Panc1 (cell line): ENCODE data around the gene F13A1. TPM values are rescaled to one million over a fixed set of nuclear protein-coding genes. Genes with fewer than 3 reads are reported as not detected.

ENCODE experiments used
- ATAC-seq: fragments of 200-7000 bp; cut with Tn5 transposase; 2 replicates; pipeline ENCODE4 v1.9.1; 2020; ENCODE audit warnings: mild to moderate bottlenecking, moderate library complexity
- BruUV-seq: library from RNA; stranded (reverse); fragments of 400-500 nt; replicated peaks from 2 replicates; lab custom pipeline; 2021; lab: Mats Ljungman, UMichigan
- CTCF ChIA-PET: fragments of 300-600 bp; sonication (Branson Sonifier 250); formaldehyde crosslinking; loops from one replicate; lab custom pipeline; 2022; ENCODE audit warnings: antibody characterized with exemption; lab: Charles Lee
- POLR2A ChIA-PET: fragments of 300-600 bp; sonication (Branson Sonifier 250); formaldehyde crosslinking; loops from one replicate; lab custom pipeline; 2022; ENCODE audit warnings: antibody characterized with exemption; lab: Charles Lee
- DNase-seq: peaks from one replicate; pipeline ENCODE4 v3.0.0-alpha.2; 2010; ENCODE audit warnings: low read depth, low spot score
- H3K27ac ChIP-seq: 2 replicates; pipeline ENCODE4 v1.5.1; 2011; ENCODE audit warnings: mild to moderate bottlenecking, low read length, inconsistent platforms
- H3K27me3 ChIP-seq: fragments of 200-500 bp; sonication (Bioruptor generic); 2 replicates; pipeline ENCODE4 v1.6.0; 2014; ENCODE audit warnings: low read length, inconsistent platforms; ENCODE audit not compliant: control insufficient read depth, insufficient read depth
- H3K36me3 ChIP-seq: fragments of 200-500 bp; sonication (Bioruptor generic); 2 replicates; pipeline ENCODE4 v1.5.1; 2014; ENCODE audit warnings: inconsistent platforms, mild to moderate bottlenecking, low read length, moderate library complexity; ENCODE audit not compliant: control insufficient read depth, insufficient read depth
- H3K4me1 ChIP-seq: 2 replicates; pipeline ENCODE4 v1.5.1; 2011; ENCODE audit warnings: inconsistent platforms, mild to moderate bottlenecking, low read length, moderate library complexity; ENCODE audit not compliant: control insufficient read depth, insufficient read depth
- H3K4me3 ChIP-seq, 2 experiments: 2 replicates each; pipeline ENCODE4 v1.5.1; 2011 to 2012; ENCODE audit warnings: low read depth in 2 of 2, low read length in 2 of 2, mild to moderate bottlenecking in 2 of 2, inconsistent platforms in 1 of 2, moderate library complexity in 1 of 2
- H3K9me3 ChIP-seq: fragments of 200-500 bp; sonication (Bioruptor generic); 2 replicates; pipeline ENCODE4 v1.5.1; 2014; ENCODE audit warnings: low read depth, mild to moderate bottlenecking, inconsistent platforms, low read length, moderate library complexity; ENCODE audit not compliant: control insufficient read depth, insufficient read depth
- POLR2AphosphoS5 ChIP-seq: IDR thresholded peaks from 2 replicates; pipeline ENCODE4 v1.6.1; 2012; ENCODE audit warnings: mild to moderate bottlenecking, low read depth, low read length, moderate library complexity
- SIN3A ChIP-seq: IDR thresholded peaks from 2 replicates; pipeline ENCODE4 v1.6.1; 2012; ENCODE audit warnings: low read depth, mild to moderate bottlenecking, low read length, moderate library complexity, borderline replicate concordance; ENCODE audit not compliant: insufficient read depth
- TCF7L2 ChIP-seq: IDR thresholded peaks from 2 replicates; pipeline ENCODE4 v1.6.1; 2011; ENCODE audit warnings: mild to moderate bottlenecking, low read depth, low read length, inconsistent platforms
- in situ Hi-C: cut with HindIII; loops from 2 replicates; pipeline ENCODE4 v1.10.0; 2016; ENCODE audit warnings: low sequenced_read_pairs, low pct_unique_long_range_greater_than_20kb
- intact Hi-C: fragments of 100-400 bp; cut with micrococcal nuclease; formaldehyde crosslinking; loops from one replicate; pipeline ENCODE4 v1.10.0; 2022; ENCODE audit not compliant: unreplicated experiment
- total RNA-seq: library from RNA; stranded (reverse); gene quantifications from one replicate; pipeline ENCODE4 v1.2.1, GENCODE V29; 2021; ENCODE audit not compliant: unreplicated experiment
- TF ChIP-seq, protein P1 (sequence below): fragments of 450-650 bp; IDR thresholded peaks from 2 replicates; pipeline ENCODE4 v1.5.1; 2017; ENCODE audit warnings: mild to moderate bottlenecking
- TF ChIP-seq, protein P2 (sequence below), 2 experiments: IDR thresholded peaks; 2 replicates each; pipeline ENCODE4 v1.6.1; 2011 to 2012; ENCODE audit warnings: low read depth in 2 of 2, control low read depth in 1 of 2, low read length in 1 of 2, mild to moderate bottlenecking in 1 of 2, moderate library complexity in 1 of 2; ENCODE audit not compliant: insufficient read depth in 1 of 2

Gene F13A1
- total RNA-seq, 1 experiment from 2014 or later: 0.26 TPM

DNA sequence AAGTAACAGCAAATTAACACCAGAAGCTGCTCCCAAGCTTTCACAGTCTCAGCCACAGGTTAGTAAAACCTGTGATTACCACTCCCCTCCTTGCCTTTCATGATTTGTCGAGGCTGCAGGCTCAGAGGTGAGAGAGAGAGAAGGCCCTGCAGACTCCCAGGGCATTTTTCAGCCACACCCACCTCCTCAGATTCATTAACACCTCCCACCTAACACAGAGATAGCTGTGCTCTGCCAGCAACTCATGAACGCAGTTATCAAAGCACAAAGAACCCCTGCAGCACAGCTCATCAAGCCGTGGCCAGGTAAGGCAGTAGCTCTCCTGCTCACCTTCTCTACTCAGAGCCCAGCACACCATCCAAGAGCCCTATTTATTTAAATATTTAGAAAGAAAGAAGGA is 27.1 kb downstream of the F13A1 start:
- ChIA-PET CTCF (no interaction called here), POLR2A (no interaction called here)
- H3K27ac ChIP-seq: no peak overlapping the region
- H3K36me3 ChIP-seq: no peaks in the 10 kb centered on the region
- in situ Hi-C loops: no loop called here
- no peak for DNase-seq
- no peak for ATAC-seq
- no peak overlapping the region for H3K4me3 ChIP-seq
- no peaks in the 10 kb centered on the region for H3K4me1 ChIP-seq
- BruUV-seq: no TSS peak
- TF ChIP-seq TCF7L2 (no peak), POLR2AphosphoS5 (no peak), SIN3A (no peak)
- TF ChIP-seq, protein P1, sequence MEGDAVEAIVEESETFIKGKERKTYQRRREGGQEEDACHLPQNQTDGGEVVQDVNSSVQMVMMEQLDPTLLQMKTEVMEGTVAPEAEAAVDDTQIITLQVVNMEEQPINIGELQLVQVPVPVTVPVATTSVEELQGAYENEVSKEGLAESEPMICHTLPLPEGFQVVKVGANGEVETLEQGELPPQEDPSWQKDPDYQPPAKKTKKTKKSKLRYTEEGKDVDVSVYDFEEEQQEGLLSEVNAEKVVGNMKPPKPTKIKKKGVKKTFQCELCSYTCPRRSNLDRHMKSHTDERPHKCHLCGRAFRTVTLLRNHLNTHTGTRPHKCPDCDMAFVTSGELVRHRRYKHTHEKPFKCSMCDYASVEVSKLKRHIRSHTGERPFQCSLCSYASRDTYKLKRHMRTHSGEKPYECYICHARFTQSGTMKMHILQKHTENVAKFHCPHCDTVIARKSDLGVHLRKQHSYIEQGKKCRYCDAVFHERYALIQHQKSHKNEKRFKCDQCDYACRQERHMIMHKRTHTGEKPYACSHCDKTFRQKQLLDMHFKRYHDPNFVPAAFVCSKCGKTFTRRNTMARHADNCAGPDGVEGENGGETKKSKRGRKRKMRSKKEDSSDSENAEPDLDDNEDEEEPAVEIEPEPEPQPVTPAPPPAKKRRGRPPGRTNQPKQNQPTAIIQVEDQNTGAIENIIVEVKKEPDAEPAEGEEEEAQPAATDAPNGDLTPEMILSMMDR: no peak
- TF ChIP-seq, protein P2, sequence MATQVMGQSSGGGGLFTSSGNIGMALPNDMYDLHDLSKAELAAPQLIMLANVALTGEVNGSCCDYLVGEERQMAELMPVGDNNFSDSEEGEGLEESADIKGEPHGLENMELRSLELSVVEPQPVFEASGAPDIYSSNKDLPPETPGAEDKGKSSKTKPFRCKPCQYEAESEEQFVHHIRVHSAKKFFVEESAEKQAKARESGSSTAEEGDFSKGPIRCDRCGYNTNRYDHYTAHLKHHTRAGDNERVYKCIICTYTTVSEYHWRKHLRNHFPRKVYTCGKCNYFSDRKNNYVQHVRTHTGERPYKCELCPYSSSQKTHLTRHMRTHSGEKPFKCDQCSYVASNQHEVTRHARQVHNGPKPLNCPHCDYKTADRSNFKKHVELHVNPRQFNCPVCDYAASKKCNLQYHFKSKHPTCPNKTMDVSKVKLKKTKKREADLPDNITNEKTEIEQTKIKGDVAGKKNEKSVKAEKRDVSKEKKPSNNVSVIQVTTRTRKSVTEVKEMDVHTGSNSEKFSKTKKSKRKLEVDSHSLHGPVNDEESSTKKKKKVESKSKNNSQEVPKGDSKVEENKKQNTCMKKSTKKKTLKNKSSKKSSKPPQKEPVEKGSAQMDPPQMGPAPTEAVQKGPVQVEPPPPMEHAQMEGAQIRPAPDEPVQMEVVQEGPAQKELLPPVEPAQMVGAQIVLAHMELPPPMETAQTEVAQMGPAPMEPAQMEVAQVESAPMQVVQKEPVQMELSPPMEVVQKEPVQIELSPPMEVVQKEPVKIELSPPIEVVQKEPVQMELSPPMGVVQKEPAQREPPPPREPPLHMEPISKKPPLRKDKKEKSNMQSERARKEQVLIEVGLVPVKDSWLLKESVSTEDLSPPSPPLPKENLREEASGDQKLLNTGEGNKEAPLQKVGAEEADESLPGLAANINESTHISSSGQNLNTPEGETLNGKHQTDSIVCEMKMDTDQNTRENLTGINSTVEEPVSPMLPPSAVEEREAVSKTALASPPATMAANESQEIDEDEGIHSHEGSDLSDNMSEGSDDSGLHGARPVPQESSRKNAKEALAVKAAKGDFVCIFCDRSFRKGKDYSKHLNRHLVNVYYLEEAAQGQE (IDR thresholded peaks at IDR 0.05; ENCODE audit: insufficient read depth in 1 of 2, low read depth in 2 of 2, low read length in 1 of 2): no peak
- peaks cover 3% of the 10 kb centered on the region for H3K27me3 ChIP-seq
- intact Hi-C loops: no loop called here
- H3K9me3 ChIP-seq: no peaks in the 10 kb centered on the region

DNA sequence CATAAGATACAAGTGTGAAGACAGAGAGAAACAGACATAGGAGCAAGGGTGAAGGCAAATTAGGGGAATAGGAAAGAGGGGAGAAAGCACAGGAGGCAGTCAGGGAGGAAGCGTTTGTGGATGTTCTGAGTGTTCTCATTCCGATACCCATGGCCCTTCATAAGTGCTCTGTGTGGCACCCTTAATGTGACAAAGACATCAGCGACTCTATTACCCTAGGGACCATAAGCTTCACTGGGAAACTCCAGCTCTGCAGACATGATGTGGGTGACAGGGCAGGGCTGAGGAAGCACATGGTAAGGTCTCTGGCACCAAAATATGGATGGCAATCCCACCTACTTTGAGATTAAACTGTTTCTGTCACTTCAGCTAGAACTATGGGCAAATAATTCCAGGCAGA is 33.0 kb downstream of the F13A1 start:
- ChIA-PET CTCF (no interaction called here), POLR2A (no interaction called here)
- ATAC-seq: no peak
- Histone ChIP-seq H3K36me3 (no peaks in the 10 kb centered on the region), H3K4me1 (no peaks in the 10 kb centered on the region), H3K9me3 (no peaks in the 10 kb centered on the region), H3K27ac (no peak overlapping the region), H3K4me3 (no peak overlapping the region), H3K27me3 (peaks cover 3% of the 10 kb centered on the region)
- intact Hi-C loops (no loop called here), in situ Hi-C loops (no loop called here)
- BruUV-seq: no TSS peak
- DNase-seq: no peak
- TF ChIP-seq, protein P1: no peak

DNA sequence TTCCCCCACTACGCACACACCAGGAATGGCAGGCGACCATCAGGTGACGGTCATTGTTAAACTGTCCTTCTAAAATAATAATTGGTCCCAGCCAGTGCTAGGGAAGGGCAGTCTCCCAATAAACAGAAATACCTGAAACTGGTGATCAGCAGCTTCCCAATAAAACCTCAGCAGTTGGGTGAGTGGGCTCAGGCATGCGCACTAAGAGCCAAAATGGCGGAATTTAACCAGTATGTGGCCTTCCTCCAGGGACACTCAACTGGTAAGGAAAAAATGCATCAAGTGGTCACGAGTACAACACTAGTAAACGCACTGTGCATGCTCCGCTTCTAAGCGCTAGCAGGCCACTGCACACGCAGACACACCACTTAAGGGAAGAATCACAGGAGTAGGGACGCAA is 34.8 kb downstream of the F13A1 start:
- no peak for TF ChIP-seq POLR2AphosphoS5
- TF ChIP-seq TCF7L2: no peak
- TF ChIP-seq, protein P2 (IDR thresholded peaks at IDR 0.05; ENCODE audit: insufficient read depth in 1 of 2, low read depth in 2 of 2, low read length in 1 of 2): no peak
- ATAC-seq: no peak
- no TSS peak for BruUV-seq
- no peaks in the 10 kb centered on the region for H3K36me3 ChIP-seq
- ChIA-PET CTCF (no interaction called here), POLR2A (no interaction called here)
- intact Hi-C loops (no loop called here), in situ Hi-C loops (no loop called here)
- no peak overlapping the region for H3K27ac ChIP-seq
- H3K9me3 ChIP-seq: no peaks in the 10 kb centered on the region
- peaks cover 2% of the 10 kb centered on the region for H3K27me3 ChIP-seq
- no peak for DNase-seq
- no peak overlapping the region for H3K4me3 ChIP-seq
- H3K4me1 ChIP-seq: no peaks in the 10 kb centered on the region
